Measurements from ENCODE around the gene CATSPERB. TPM values are rescaled to one million over a fixed set of nuclear protein-coding genes. Genes with fewer than 3 reads are reported as not detected.

The CATSPERB gene
- total RNA-seq, 1 donor from 2014 or later: 3.0 TPM

GRCh38 chr14:91719839-91720238, 12.0 kb downstream of the CATSPERB start:
- Histone ChIP-seq H3K36me3 (no peaks in the 10 kb centered on the region), H3K9me3 (no peaks in the 10 kb centered on the region), H3K4me3 (no peak overlapping the region), H3K27ac (no peak overlapping the region), H3K4me1 (no peaks in the 10 kb centered on the region), H3K27me3 (no peaks in the 10 kb centered on the region)
- DNase-seq (no peak), ATAC-seq (no peak)
- TF ChIP-seq CTCF (IDR thresholded peaks at IDR 0.05): no peak
- intact Hi-C loops (cut with DNase I): no loop called here

GRCh38 chr14:91716999-91717398, 14.9 kb downstream of the CATSPERB start:
- DNase-seq (no peak), ATAC-seq (no peak)
- Histone ChIP-seq H3K9me3 (no peaks in the 10 kb centered on the region), H3K27me3 (no peaks in the 10 kb centered on the region), H3K27ac (no peak overlapping the region), H3K4me3 (no peak overlapping the region), H3K4me1 (no peaks in the 10 kb centered on the region), H3K36me3 (no peaks in the 10 kb centered on the region)
- intact Hi-C loops (cut with DNase I): no loop called here
- TF ChIP-seq CTCF (IDR thresholded peaks at IDR 0.05): no peak

GRCh38 chr14:91714805-91715204, 17.1 kb downstream of the CATSPERB start:
- ATAC-seq: no peak
- H3K27me3 ChIP-seq: no peaks in the 10 kb centered on the region
- H3K9me3 ChIP-seq: no peaks in the 10 kb centered on the region
- H3K4me3 ChIP-seq: no peak overlapping the region
- DNase-seq: no peak
- intact Hi-C loops (cut with DNase I): no loop called here
- H3K27ac ChIP-seq: no peak overlapping the region
- H3K4me1 ChIP-seq: no peaks in the 10 kb centered on the region
- no peaks in the 10 kb centered on the region for H3K36me3 ChIP-seq
- TF ChIP-seq CTCF (IDR thresholded peaks at IDR 0.05): no peak

- no peak for TF ChIP-seq CTCF (IDR thresholded peaks at IDR 0.05)
- Histone ChIP-seq H3K4me1 (no peaks in the 10 kb centered on the region), H3K36me3 (no peaks in the 10 kb centered on the region), H3K27me3 (no peaks in the 10 kb centered on the region), H3K27ac (no peak overlapping the region), H3K9me3 (no peaks in the 10 kb centered on the region), H3K4me3 (no peak overlapping the region)
- no peak for ATAC-seq
- intact Hi-C loops (cut with DNase I): no loop called here
- DNase-seq: no peak
These were observed 23.1 kb downstream of the CATSPERB start for GRCh38 chr14:91708795-91709194.

- no peak for DNase-seq
- no peak for ATAC-seq
- no peak for TF ChIP-seq CTCF (IDR thresholded peaks at IDR 0.05)
- Histone ChIP-seq H3K27me3 (no peaks in the 10 kb centered on the region), H3K9me3 (no peaks in the 10 kb centered on the region), H3K4me3 (no peak overlapping the region), H3K27ac (no peak overlapping the region), H3K36me3 (no peaks in the 10 kb centered on the region), H3K4me1 (no peaks in the 10 kb centered on the region)
- intact Hi-C loops (cut with DNase I): no loop called here
These were observed 24.9 kb downstream of the CATSPERB start for GRCh38 chr14:91706996-91707395.

- ATAC-seq (no peak), DNase-seq (no peak)
- Histone ChIP-seq H3K27ac (no peak overlapping the region), H3K36me3 (no peaks in the 10 kb centered on the region), H3K27me3 (no peaks in the 10 kb centered on the region), H3K4me3 (no peak overlapping the region), H3K4me1 (no peaks in the 10 kb centered on the region), H3K9me3 (no peaks in the 10 kb centered on the region)
- TF ChIP-seq CTCF (IDR thresholded peaks at IDR 0.05): no peak
- intact Hi-C loops (cut with DNase I): no loop called here
These were observed 37.2 kb downstream of the CATSPERB start for GRCh38 chr14:91694643-91695042.

Data from upper lobe of right lung (tissue), 1 donor.